HUES48 (cell line): Measurements from ENCODE around the gene MAP4K5.
"Not testable (repeated sequence)": the region's sequence is repeated elsewhere in the genome, so short reads cannot be mapped to it uniquely, and the experiment has no call there.

Experiments used
- H3K27ac ChIP-seq: one replicate; pipeline ENCODE4 v1.7.0; 2013; ENCODE audit warnings: low read depth, low read length, inconsistent platforms
- H3K27me3 ChIP-seq: 2 replicates; pipeline ENCODE4 v1.6.1; 2013; ENCODE audit warnings: mild to moderate bottlenecking, low read length; ENCODE audit not compliant: control insufficient read depth, insufficient read depth
- H3K36me3 ChIP-seq: 2 replicates; pipeline ENCODE4 v1.6.1; 2013; ENCODE audit warnings: low read length; ENCODE audit not compliant: control insufficient read depth, insufficient read depth
- H3K4me1 ChIP-seq: 2 replicates; pipeline ENCODE4 v1.6.1; 2013; ENCODE audit warnings: mild to moderate bottlenecking, low read length; ENCODE audit not compliant: control insufficient read depth, insufficient read depth
- H3K4me3 ChIP-seq: 2 replicates; pipeline ENCODE4 v1.5.1; 2013; ENCODE audit warnings: mild to moderate bottlenecking, low read depth, low read length
- H3K9ac ChIP-seq: 2 replicates; pipeline ENCODE4 v1.6.1; 2013; ENCODE audit warnings: mild to moderate bottlenecking, low read depth, low read length, moderate library complexity
- H3K9me3 ChIP-seq: 2 replicates; pipeline ENCODE4 v1.6.1; 2013; ENCODE audit warnings: low read length; ENCODE audit not compliant: control insufficient read depth, insufficient read depth

MAP4K5 gene

DNA sequence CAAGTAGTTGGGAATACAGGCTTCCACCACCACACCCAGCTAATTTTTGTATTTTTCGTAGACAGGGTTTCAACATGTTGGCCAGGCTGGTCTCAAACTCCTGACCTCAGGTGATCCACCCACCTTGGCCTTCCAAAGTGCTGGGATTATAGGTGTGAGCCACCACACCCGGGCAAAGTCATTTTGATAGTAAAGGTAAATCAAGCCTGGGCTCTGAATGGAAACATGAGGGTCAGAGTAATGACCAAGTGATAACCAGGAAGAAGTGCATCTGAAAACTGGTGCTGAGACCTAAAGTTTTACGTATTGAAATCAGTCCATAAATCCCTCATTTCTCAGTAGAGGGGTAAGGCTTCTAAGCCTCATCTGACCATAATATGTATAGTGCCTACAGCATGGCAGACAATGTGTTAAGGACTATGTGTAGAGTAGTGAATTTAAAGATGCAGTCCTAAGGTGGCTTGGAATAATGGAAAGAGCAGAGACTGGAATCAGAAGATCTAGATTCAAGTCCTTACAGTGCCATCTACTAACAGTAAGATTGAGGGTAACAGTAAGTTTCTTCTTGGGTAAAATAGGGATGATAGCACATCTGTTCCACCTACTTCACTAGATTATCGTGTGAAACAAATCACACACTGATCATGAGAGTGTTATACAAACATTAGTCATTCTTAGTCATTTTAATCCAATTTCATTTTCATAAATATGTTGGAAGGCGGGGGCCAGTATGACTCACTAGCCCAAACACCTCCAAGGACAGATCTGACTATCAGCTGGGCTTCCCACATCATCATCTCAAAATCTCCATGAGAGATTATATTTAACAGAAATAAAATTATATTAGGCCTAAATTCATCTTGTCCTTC is 11.2 kb downstream of the MAP4K5 start:
- no peak overlapping the region for H3K9ac ChIP-seq
- no peak overlapping the region for H3K4me3 ChIP-seq
- H3K27ac ChIP-seq, result no peak overlapping the region
- H3K36me3 ChIP-seq, result no peaks in the 10 kb centered on the region
- no peaks in the 10 kb centered on the region for H3K27me3 ChIP-seq
- H3K9me3 ChIP-seq, result no peaks in the 10 kb centered on the region
- peaks cover 19% of the 10 kb centered on the region for H3K4me1 ChIP-seq

DNA sequence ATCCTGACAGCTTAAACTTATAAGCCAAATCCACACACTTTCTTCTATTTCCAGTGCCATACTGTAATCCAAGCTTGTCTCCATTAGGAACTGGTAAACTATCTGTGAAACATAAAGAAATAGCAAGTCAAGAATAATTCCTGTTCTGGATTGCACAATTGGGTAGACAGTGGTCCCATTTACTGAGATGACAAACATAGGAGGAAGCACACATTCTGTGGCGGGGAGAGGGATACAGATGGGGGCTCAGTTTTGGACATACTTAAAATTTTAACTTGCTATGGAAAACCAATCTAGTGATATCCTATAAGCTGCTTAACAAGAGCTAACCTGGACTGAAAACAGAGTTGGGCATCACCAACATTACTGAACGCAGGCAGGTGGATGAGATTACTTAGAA is 16.3 kb downstream of the MAP4K5 start:
- Histone ChIP-seq H3K36me3 (no peaks in the 10 kb centered on the region), H3K27ac (no peak overlapping the region), H3K27me3 (no peaks in the 10 kb centered on the region), H3K9me3 (no peaks in the 10 kb centered on the region), H3K4me1 (no peaks in the 10 kb centered on the region), H3K4me3 (no peak overlapping the region), H3K9ac (no peak overlapping the region)

DNA sequence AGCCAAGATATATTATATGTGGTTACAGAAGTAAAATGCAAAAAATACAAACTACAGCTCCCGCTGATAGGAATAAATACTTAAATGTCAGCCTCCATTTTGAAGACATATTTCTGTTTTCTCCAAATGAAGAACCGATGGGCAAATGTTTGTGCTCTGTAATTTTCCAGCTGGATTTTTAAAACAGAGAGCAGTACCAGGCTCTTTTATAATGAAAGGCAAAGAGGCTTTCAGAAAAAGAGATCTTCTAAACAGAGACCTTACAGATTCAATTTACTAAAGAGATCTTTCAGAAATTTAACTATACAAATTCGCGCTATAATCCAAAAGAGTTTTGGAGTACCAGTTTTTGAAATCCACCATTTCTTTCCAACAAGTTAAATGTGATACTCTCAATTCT is 19.9 kb downstream of the MAP4K5 start:
- no peak overlapping the region for H3K4me3 ChIP-seq
- no peaks in the 10 kb centered on the region for H3K4me1 ChIP-seq
- H3K27me3 ChIP-seq, result no peaks in the 10 kb centered on the region
- H3K27ac ChIP-seq, result no peak overlapping the region
- H3K9ac ChIP-seq, result no peak overlapping the region
- no peaks in the 10 kb centered on the region for H3K36me3 ChIP-seq
- no peaks in the 10 kb centered on the region for H3K9me3 ChIP-seq

DNA sequence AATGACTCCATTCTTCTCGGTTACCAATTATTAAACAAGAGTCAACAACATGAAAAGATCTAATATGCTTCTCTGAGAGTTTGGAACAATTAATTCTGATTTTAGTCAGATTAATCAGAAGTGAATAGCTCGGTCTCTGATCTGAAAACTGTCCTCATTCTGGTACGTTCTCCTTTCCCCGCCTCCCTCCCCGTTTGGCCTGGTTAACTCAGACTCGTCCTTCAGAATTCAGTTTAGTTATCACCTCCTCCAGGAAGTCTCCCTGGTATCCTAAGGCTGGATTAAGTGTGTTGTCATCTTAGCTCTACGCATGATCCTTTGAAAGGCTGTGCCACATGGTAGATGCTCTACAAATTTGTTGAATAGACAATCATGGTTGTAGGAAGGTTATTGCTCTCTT is 22.2 kb downstream of the MAP4K5 start:
- Histone ChIP-seq H3K4me3 (no peak overlapping the region), H3K27ac (no peak overlapping the region), H3K27me3 (no peaks in the 10 kb centered on the region), H3K36me3 (no peaks in the 10 kb centered on the region), H3K9me3 (no peaks in the 10 kb centered on the region), H3K4me1 (no peaks in the 10 kb centered on the region), H3K9ac (no peak overlapping the region)

DNA sequence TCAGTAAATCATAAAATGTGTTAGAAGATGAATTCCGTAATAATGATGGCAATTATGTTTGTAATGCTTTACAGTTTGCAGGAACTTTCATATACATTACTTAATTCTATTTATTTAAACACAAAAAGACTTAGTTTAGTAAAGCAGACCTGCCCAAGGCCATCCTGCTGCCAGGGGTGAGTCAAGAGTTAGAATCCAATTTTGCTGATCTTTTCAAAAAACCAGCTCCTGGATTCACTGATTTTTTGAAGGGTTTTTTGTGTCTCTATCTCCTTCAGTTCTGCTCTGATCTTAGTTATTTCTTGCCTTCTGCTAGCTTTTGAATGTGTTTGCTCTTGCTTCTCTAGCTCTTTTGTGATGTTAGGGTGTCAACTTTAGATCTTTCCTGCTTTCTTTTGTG is 25.3 kb downstream of the MAP4K5 start:
- H3K4me1 ChIP-seq, H3K27ac ChIP-seq, H3K4me3 ChIP-seq, H3K9ac ChIP-seq, H3K27me3 ChIP-seq, H3K9me3 ChIP-seq: not testable (repeated sequence)
- peaks cover 15% of the 10 kb centered on the region for H3K36me3 ChIP-seq

DNA sequence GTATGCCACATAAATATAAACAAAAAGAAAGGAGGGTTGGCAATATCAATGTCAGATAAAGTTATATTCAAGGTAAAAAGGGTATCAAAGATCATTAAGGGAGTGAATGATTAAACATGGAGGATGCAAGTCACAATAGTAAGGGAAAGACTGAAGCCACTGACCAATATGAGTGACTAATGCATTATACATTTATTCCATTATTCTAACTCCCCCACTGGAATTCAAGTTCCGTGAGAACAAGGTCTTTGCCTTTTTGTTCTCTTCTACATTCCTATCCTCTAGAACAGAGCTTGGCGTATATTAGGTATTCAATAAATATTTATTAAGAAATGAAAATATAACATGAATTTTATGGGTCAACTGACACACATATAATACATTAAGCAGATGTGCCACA is 30.7 kb downstream of the MAP4K5 start:
- Histone ChIP-seq H3K4me3 (no peak overlapping the region), H3K9ac (no peak overlapping the region), H3K4me1 (no peaks in the 10 kb centered on the region), H3K27me3 (no peaks in the 10 kb centered on the region), H3K36me3 (peaks cover 23% of the 10 kb centered on the region), H3K27ac (no peak overlapping the region), H3K9me3 (no peaks in the 10 kb centered on the region; the same call in 1 of the 2 replicates)

GRCh38 chr14:50497351-50497750 is 35.0 kb downstream of the MAP4K5 start:
- no peaks in the 10 kb centered on the region; the same call in 1 of the 2 replicates for H3K9me3 ChIP-seq
- H3K4me3 ChIP-seq, result no peak overlapping the region
- H3K9ac ChIP-seq, result no peak overlapping the region
- no peaks in the 10 kb centered on the region for H3K27me3 ChIP-seq
- no peak overlapping the region for H3K27ac ChIP-seq
- H3K4me1 ChIP-seq, result no peaks in the 10 kb centered on the region
- peaks cover 10% of the 10 kb centered on the region for H3K36me3 ChIP-seq

DNA sequence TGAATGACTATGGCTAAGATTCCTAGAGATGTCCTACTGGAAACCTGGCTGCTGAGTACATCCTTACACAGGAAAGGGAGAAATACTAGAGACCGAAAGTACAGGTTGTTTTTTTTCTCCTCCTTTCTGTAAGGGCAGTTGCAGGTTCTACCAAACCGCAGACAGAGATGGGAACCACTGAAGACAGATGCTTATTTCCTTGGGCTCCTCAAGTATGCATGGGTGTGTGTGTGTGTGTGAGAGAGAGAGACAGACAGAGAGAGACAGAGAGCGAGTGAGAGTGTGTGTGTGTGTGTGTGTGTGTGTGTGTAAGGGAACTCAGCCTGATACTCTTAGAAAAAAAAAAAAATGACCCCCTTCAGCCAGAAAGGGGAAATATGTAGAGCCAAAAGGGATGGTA is 42.5 kb downstream of the MAP4K5 start:
- Histone ChIP-seq H3K4me1 (no peaks in the 10 kb centered on the region; the same call in 1 of the 2 replicates), H3K9ac (no peak overlapping the region), H3K27me3 (no peaks in the 10 kb centered on the region), H3K27ac (no peak overlapping the region), H3K9me3 (no peaks in the 10 kb centered on the region), H3K4me3 (no peak overlapping the region), H3K36me3 (peaks cover 11% of the 10 kb centered on the region; the same call in 1 of the 2 replicates)

- Histone ChIP-seq H3K27me3 (no peaks in the 10 kb centered on the region), H3K9me3 (no peaks in the 10 kb centered on the region), H3K4me1 (no peaks in the 10 kb centered on the region; the same call in 1 of the 2 replicates), H3K9ac (no peak overlapping the region), H3K4me3 (no peak overlapping the region), H3K36me3 (peaks cover 11% of the 10 kb centered on the region; the same call in 1 of the 2 replicates), H3K27ac (no peak overlapping the region)
These were observed 43.8 kb downstream of the MAP4K5 start for GRCh38 chr14:50488521-50488920.

DNA sequence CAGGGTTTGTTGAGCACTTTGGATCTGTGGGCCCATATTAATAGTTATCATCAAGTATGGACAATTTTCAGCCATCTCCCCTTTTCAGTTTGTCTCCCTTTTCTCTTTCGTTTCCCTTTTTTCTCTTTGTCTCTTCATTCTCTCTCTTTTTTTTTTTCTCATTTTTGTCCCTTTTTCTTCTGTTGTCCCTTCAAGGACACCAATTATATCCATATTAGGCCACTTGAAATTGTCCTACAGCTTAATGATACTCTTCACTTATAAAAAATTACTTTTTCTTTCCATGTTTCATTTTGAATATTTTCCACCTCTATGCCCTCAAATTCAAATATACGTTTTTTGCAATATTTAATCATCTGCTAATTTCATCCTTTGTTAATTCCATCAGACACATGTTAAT is 53.3 kb downstream of the MAP4K5 start:
- Histone ChIP-seq H3K4me3 (no peak overlapping the region), H3K4me1 (no peaks in the 10 kb centered on the region), H3K9ac (no peak overlapping the region), H3K27ac (no peak overlapping the region), H3K36me3 (peaks cover 18% of the 10 kb centered on the region), H3K9me3 (no peaks in the 10 kb centered on the region), H3K27me3 (no peaks in the 10 kb centered on the region)

DNA sequence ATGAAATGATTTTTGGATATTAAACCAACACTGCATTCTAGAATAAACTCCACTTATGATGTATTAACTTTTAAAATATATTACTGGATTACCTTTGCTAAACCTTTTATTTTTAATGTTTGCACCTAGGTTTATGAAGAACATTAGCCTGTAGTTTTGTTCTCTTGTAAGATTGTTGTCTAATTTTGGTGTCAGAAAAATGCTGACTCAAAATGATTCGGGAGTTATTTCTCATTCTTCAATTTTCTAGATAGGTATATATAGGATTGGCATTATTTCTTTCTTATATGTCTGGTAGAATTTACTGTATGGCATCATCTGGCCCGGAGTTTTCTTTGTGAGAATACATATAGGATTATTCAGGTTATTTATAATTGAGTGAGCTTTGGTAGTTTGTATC is 54.6 kb downstream of the MAP4K5 start:
- Histone ChIP-seq H3K36me3 (peaks cover 30% of the 10 kb centered on the region), H3K27me3 (no peaks in the 10 kb centered on the region), H3K9ac (no peak overlapping the region), H3K9me3 (no peaks in the 10 kb centered on the region), H3K27ac (no peak overlapping the region), H3K4me3 (no peak overlapping the region), H3K4me1 (no peaks in the 10 kb centered on the region)
